GM21717 (cell line): Measurements from ENCODE around the gene JCAD.

Source experiments
- ATAC-seq: cut with Tn5 transposase; IDR thresholded peaks from one replicate; pipeline ENCODE4 v1.9.1; 2021; ENCODE audit warnings: mild to moderate bottlenecking, moderate library complexity; ENCODE audit not compliant: unreplicated experiment

JCAD gene

GRCh38 chr10:30073045-30073766, 13.8 kb upstream of the JCAD start:
- ATAC-seq = no peak

- no peak for ATAC-seq
These were observed 12.7 kb upstream of the JCAD start for GRCh38 chr10:30072068-30072467.

- ATAC-seq = no peak
These were observed 10.8 kb upstream of the JCAD start for GRCh38 chr10:30070001-30070685.

- ATAC-seq = no peak
These were observed 9.3 kb upstream of the JCAD start for GRCh38 chr10:30068492-30069223.

- no peak for ATAC-seq
These were observed 3.7 kb upstream of the JCAD start for GRCh38 chr10:30063099-30063498.

- ATAC-seq = no peak
These were observed 3.2 kb upstream of the JCAD start for GRCh38 chr10:30062582-30062981.

- ATAC-seq = no peak
These were observed 2.7 kb upstream of the JCAD start for GRCh38 chr10:30062090-30062489.

- no peak for ATAC-seq
These were observed 735 bp downstream of the JCAD start for GRCh38 chr10:30058570-30059132.

GRCh38 chr10:30057894-30058556, 1.4 kb downstream of the JCAD start:
- no peak for ATAC-seq

GRCh38 chr10:30057421-30057841, 2.0 kb downstream of the JCAD start:
- no peak for ATAC-seq

- ATAC-seq = no peak
These were observed 2.5 kb downstream of the JCAD start for GRCh38 chr10:30056767-30057355.

GRCh38 chr10:30056281-30056680, 3.1 kb downstream of the JCAD start:
- no peak for ATAC-seq

- ATAC-seq = no peak
These were observed 4.1 kb downstream of the JCAD start for GRCh38 chr10:30055226-30055662.

GRCh38 chr10:30052062-30052461, 7.3 kb downstream of the JCAD start:
- ATAC-seq = no peak

- no peak for ATAC-seq
These were observed 8.2 kb downstream of the JCAD start for GRCh38 chr10:30051220-30051619.

- no peak for ATAC-seq
These were observed 9.0 kb downstream of the JCAD start for GRCh38 chr10:30050411-30050810.

- no peak for ATAC-seq
These were observed 10.4 kb downstream of the JCAD start for GRCh38 chr10:30048768-30049517.

GRCh38 chr10:30047924-30048531, 11.4 kb downstream of the JCAD start:
- ATAC-seq = no peak

- ATAC-seq = no peak
These were observed 12.0 kb downstream of the JCAD start for GRCh38 chr10:30047430-30047829.
